Amygdala (tissue), 56 donors: ENCODE data around the gene VGF.
"Not testable (repeated sequence)": the region's sequence is repeated elsewhere in the genome, so short reads cannot be mapped to it uniquely, and the experiment has no call there.

Source experiments
- DNase-seq, 56 donors: peaks; one replicate each; lab custom pipeline; 2025; lab: John Stamatoyannopoulos, UW

VGF gene

GRCh38 chr7:101165075-101165957 lies at the start of gene VGF:
Gene VGF, minus strand, starts transcription at chr7:101165569. Its CDS starts 726 bp downstream, at chr7:101164843.
- peak; percentile 27 to 93 (median 76) for DNase-seq

GRCh38 chr7:101212014-101212413 lies 46.6 kb upstream of the VGF start:
- DNase-seq, result no peak

GRCh38 chr7:101211501-101211900 lies 46.1 kb upstream of the VGF start:
- no peak for DNase-seq

GRCh38 chr7:101210143-101210542 lies 44.8 kb upstream of the VGF start:
- no peak for DNase-seq

- DNase-seq, result no peak
Measured at GRCh38 chr7:101208794-101209193, 43.4 kb upstream of the VGF start.

GRCh38 chr7:101207459-101207858 lies 42.1 kb upstream of the VGF start:
- DNase-seq, result no peak

- no peak for DNase-seq
Measured at GRCh38 chr7:101206665-101207042, 41.3 kb upstream of the VGF start.

- DNase-seq, result no peak
Measured at GRCh38 chr7:101205901-101206664, 40.7 kb upstream of the VGF start.

GRCh38 chr7:101203740-101204738 lies 38.7 kb upstream of the VGF start:
- not testable (repeated sequence) for DNase-seq

- no peak for DNase-seq
Measured at GRCh38 chr7:101202603-101202918, 37.2 kb upstream of the VGF start.

- no peak for DNase-seq
Measured at GRCh38 chr7:101201695-101202602, 36.6 kb upstream of the VGF start.

- no peak for DNase-seq
Measured at GRCh38 chr7:101200862-101201599, 35.7 kb upstream of the VGF start, which contains the start of gene MOGAT3. Gene MOGAT3, minus strand, starts transcription at chr7:101201036. Its CDS starts 182 bp downstream, at chr7:101200854.

GRCh38 chr7:101200504-101200861 lies 35.1 kb upstream of the VGF start:
- DNase-seq, result no peak

- DNase-seq, result not testable (repeated sequence)
Measured at GRCh38 chr7:101199522-101199921, 34.2 kb upstream of the VGF start.

GRCh38 chr7:101198476-101198875 lies 33.1 kb upstream of the VGF start:
- DNase-seq, result no peak

- DNase-seq, result no peak
Measured at GRCh38 chr7:101197991-101198390, 32.6 kb upstream of the VGF start.

GRCh38 chr7:101195884-101196283 lies 30.5 kb upstream of the VGF start:
- no peak for DNase-seq

GRCh38 chr7:101189109-101189508 lies 23.7 kb upstream of the VGF start:
- no peak for DNase-seq
